NCI-H2107 treated with DMSO at 0.1 percent for 48 hours (cell line): Measurements from ENCODE around the gene AEN.

ENCODE experiments used
- DNase-seq: peaks from one replicate; lab custom pipeline; 2025; ENCODE audit not compliant: unreplicated experiment; lab: John Stamatoyannopoulos, UW

AEN gene

GRCh38 chr15:88620995-88621772, at the start of gene AEN:
AEN (plus strand) TSS chr15:88621340; CDS start chr15:88626210, 4,870 bp downstream.
- DNase-seq, result peak; percentile 55

- no peak for DNase-seq
These were observed 49.3 kb upstream of the AEN start for GRCh38 chr15:88571852-88572259.

GRCh38 chr15:88574077-88574476, 47.1 kb upstream of the AEN start:
- DNase-seq, result no peak

GRCh38 chr15:88574655-88575054, 46.5 kb upstream of the AEN start:
- DNase-seq, result no peak

GRCh38 chr15:88579322-88579721, 41.8 kb upstream of the AEN start:
- DNase-seq, result no peak

GRCh38 chr15:88580532-88580931, 40.6 kb upstream of the AEN start:
- no peak for DNase-seq

- no peak for DNase-seq
These were observed 34.6 kb upstream of the AEN start for GRCh38 chr15:88586401-88587162.

GRCh38 chr15:88590759-88591158, 30.4 kb upstream of the AEN start:
- DNase-seq, result no peak

- no peak for DNase-seq
These were observed 29.8 kb upstream of the AEN start for GRCh38 chr15:88591384-88591783.

- no peak for DNase-seq
These were observed 17.3 kb upstream of the AEN start for GRCh38 chr15:88603885-88604284.

GRCh38 chr15:88604381-88605188, 16.6 kb upstream of the AEN start:
- DNase-seq, result no peak

- DNase-seq, result no peak
These were observed 15.7 kb upstream of the AEN start for GRCh38 chr15:88605189-88606069.

- peak; percentile 10 for DNase-seq
These were observed 14.9 kb upstream of the AEN start for GRCh38 chr15:88606070-88606794.

GRCh38 chr15:88607951-88608350, 13.2 kb upstream of the AEN start:
- DNase-seq, result no peak

- no peak for DNase-seq
These were observed 12.4 kb upstream of the AEN start for GRCh38 chr15:88608607-88609181.

- DNase-seq, result no peak
These were observed 11.6 kb upstream of the AEN start for GRCh38 chr15:88609344-88610090.

GRCh38 chr15:88610701-88611231, 10.4 kb upstream of the AEN start:
- DNase-seq, result no peak

GRCh38 chr15:88612186-88612796, 8.8 kb upstream of the AEN start:
- no peak for DNase-seq
